ENCODE results near the gene ANK3. TPM values are rescaled to one million over a fixed set of nuclear protein-coding genes. Genes with fewer than 3 reads are reported as not detected.

Gene ANK3
- 179 TPM for polyA plus RNA-seq (ENCODE audit: insufficient read length)

DNA sequence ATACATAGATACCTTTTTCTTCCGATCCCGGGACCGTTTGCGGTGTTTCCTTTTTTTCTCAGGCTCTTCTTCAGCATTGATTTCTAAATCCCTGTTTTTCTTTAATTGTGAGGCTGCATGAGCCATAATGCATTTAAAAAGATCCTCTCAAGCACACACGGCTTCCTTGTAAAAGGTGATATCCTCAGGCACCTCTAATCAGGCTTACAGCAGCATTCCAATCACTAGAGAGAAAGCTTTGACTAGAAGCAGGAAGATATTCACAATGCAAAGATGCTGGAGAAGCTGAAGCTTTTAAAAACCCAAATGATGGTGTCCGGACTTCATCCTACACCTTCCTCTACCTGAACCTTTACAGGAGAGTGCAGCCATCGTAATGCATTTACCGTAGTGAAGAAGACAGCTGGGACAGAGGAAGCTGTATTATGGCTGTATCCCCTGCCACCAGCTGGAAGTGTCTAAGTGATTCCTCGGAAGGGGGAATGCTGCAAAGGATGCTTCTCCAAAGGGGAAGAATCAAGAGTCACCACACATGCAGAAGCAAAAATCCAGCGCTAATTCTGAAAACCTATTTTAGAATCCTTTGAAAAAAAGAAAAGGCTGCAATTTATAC lies at the start of gene ANK3:
ANK3 (minus strand) TSS at position 463 of the 613 bp plus-strand sequence; CDS start at position 126, 337 bp downstream.
- no peak for DNase-seq

- DNase-seq = peak; percentile 74
Observed at GRCh38 chr10:60434418-60435046, 44.9 kb upstream of the ANK3 start.

DNA sequence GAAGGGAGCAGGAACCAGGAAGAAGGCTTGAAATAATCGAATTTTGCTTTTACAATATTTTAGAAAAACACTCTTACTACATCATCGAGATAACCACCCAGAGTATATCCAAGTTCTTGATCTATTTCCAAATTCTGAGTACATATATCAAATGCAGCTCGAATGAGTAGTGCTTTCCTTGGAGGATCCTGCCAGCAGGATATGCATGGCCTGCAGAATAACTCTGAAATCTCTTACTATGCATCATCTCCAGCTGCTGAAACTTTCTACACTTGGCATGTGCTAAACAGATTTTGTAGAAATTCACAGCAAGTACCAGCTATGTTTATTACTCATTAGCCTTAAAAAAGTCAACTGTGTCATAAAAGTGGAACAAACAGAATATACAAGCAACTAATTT lies 44.0 kb upstream of the ANK3 start:
- DNase-seq = no peak

DNA sequence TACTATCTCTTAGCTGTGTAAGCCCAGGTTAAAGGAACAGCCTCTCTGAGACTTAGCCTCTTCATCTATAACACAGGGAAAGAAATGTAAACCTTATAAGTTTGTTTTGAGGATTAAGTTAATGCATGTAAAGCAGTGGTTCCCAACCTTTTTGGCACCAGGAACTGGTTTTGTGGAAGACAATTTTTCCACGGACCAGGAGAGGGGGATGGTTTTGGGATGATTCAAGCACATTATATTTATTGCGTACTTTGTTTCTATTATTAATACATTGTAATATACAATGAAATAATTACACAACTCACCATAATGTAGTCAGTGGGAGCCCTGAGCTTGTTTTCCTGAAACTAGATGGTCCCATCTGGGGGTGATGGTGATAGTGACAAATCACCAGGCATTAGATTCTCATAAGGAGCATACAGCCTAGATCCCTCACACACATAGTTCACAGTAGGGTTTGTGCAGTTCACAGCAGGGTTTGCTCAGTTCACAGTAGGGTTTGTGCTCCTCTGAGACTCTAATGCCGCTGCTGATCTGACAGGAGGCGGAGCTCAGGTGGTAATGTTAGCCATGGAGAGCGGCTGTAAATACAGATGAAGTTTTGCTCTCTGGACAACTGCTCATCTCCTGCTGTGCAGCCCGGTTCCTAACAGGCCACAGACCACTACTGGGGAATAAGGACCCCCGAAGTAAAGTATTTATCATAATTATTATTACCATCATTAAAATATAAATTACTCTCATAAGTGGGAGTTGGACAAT lies 41.3 kb upstream of the ANK3 start:
- no peak for DNase-seq

DNA sequence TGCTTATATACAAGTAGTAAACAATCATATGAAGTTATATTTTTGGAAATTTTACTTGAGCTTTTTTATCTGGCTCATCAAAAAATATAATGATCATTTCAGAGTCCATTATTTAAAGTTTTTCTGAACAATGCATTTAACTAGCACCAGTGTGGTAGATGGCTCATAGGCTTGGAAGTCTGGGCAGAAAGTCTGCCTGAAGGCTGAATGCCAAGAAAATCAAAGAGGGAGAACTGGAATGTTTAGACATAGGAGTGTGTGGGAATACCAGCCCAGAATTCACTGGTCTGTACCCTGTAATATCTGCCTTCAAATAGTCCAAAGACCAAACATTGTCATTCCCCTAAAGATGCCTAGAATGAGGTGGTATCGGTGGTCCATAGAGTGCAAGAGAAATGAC lies 40.3 kb upstream of the ANK3 start:
- DNase-seq = no peak

GRCh38 chr10:60429084-60429849 lies 39.6 kb upstream of the ANK3 start:
- no peak for DNase-seq

DNA sequence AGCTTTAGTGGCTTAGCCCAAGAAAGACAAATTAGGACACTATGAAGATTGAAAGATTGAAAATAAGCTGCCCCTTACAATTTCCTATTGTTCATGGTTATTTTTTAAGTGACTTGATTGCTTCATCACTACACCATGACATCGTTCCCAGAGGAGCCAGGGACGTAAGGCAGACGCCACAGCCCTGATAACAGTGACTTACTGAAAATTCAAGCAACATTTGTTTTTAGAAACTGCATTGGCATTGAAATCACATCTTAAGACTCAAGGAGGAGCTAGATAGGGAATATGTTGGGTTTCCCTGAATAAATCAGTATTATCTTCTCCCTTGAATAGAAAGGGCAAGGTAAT lies 38.7 kb upstream of the ANK3 start:
- DNase-seq = no peak

DNA sequence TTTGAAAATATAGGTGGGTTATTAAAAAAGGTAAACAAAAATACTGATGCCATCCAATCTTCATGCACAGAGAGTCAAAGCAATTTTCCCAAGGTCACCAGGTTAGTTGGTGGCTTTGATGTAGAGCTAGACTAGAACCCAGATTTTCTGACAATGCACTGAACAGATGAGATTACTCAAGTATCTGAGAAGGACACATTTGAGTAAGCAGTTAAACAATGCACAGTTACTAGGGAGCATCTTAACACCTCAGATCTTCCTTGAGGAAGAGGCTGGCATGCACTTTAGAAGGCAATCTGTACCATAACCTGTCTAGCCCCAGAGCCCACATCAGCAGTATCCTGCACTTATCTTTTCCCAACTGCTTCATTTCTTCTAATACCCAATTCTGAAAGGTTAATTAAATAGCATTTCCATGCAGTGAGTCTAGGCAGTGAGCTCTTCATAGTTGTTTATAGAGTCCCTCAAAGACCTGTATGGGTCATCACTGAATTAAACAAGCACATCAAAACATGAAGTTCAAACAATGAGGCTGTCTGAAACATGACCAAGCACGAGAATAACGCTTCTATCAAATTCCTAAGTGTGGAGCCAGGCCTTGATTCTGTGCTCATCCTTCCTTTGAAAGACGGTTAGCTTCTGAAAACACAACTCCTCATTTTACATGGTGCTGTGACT lies 38.2 kb upstream of the ANK3 start:
- DNase-seq = no peak

- no peak for DNase-seq
Observed at GRCh38 chr10:60427148-60427547, 37.5 kb upstream of the ANK3 start.

DNA sequence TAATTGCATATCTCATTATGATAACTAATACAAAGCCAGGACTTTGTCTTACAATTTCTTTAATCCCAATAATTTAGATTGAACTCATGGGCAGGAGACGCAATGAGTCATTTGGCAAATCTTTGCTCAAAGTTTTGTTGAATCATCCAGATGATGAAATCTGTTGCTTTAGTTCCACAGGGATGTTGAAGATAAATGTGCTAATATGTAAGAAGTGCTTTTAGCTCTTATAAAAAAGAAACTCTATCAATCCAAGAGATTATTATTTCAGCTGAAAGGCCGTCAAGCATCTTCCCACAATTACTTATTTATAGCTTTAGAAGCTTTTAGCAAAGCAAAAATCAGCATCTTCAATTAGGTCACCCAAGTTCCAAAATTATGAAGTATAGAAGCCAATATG lies 36.8 kb upstream of the ANK3 start:
- no peak for DNase-seq

DNA sequence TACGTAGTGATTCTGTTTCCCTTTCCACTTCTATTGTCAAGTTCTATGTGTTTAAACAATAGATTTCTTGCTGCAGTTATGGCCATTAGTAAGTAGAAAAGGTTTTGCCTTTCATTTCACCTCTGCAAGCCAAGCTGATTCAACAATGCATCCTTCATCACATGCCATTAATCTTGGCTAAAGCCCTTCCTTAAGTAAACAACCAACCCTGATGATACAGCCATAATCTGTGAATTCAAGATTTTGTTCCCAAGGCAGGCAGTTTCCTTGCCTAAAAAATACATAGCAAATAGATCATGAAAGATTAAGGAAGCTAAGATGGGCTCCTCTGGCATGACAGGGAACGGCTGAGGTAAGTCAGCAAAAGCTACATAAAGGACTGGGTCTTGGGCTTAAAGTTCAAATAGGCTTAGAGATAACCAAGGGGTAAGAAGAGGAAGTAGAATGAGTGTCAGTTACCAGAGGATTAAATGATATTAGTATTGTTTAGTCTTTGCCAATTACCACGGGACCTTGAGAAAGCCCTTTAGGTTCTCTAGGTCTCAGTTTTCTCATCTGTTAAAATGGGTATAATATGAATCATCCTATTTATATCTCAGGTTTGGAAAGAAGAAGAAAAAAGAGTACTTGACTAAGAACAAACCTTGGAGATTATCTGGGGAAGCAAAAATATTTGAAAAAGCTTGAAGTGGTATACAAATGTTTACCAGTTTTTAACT lies 35.9 kb upstream of the ANK3 start:
- no peak for DNase-seq

DNA sequence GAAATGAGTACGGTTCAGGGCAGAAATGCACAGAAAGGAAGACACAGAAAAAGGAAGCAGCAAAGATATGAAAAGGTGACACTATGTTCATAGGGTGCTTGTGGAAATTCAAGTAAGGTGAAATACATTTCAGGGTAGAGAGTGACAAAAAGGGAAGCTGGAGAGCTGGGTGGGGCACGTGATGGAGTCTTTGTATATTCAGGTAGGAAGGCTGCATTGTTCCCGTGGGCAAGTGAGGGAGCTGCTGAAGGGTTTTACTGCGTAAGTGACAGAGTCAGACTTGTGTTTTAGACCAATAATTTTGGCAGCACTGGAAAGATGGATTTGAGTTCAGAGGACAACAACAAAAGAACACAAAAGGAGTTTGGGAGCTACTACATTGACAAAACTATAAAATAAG lies 35.3 kb upstream of the ANK3 start:
- DNase-seq = no peak

GRCh38 chr10:60423920-60424319 lies 34.2 kb upstream of the ANK3 start:
- DNase-seq = no peak

DNA sequence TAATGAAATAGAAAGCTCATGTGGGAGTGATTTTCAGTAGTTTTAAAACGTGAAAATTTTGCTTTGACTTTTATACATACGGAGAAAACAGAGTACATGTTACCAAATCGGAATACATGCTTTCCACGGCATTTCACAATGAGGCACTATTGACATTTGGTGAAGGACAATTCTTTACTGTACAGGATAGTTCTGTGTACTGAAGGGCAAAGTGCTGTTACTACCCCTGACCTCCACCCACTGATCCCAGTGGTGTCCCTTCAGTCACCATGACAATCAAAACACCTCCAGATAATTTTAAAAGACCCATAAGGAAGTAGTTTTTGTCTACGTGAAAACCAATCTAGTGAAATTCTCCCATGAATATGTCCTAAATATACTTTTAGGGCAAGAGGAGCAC lies 33.1 kb upstream of the ANK3 start:
- no peak for DNase-seq

DNA sequence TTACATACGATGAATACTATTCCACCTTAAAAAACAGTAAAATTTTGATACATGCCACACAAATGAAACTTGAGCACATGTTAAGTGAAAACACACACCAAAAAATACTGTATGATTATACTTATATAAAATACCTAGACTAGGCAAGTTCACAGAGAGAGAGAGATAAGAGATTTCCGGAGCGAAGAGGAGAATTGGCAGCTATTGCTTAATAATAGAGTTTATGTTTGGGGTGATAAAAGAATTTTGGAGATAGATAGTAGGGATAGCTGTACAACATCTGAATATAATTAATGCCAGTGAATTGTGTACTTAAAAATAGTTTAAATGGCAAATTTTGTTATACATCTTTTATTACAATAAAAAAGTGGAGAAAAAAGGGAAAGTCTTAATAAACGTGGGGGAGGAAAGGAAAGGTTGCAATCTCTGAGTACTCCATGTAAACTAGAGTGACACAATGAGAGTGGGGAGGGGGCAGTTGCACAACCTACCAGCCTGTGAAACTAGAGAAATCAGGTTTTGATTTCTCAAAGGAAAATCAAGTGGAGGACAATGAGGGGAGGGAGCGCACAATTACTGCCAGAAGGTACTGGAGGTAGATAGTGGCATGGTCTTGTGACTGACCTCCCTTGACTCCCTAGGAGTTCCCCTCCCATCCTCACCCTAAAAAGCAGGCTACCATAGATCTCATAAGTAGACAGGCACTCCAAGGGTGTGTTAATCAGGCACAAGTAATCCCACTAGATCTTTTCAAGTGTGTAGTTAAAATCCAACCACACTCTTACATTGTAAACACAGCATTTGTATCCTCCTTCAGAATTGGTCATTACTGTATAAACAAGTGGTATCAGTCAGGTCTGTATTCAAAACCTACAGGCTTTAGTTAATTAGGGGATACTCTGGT lies 31.6 kb upstream of the ANK3 start:
- no peak for DNase-seq

GRCh38 chr10:60419249-60419648 lies 29.6 kb upstream of the ANK3 start:
- no peak for DNase-seq

DNA sequence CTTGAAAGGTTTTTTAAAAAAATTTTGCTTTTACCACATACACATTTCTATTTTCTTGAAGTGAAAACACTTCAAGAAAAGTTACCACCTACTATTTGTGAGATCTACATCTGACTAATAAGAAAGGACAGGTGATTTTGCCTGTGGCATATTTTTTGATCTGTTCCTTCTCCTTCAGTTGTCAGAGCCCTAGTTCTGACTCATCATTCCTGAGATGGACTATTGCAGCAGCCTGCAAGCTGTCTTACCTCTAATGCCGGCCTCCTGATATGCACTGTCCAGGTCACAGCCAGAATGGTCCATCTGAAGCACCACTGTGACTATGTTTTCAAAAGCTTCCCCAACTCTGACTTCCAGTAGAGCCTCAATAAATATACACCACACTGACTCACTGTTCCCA lies 28.2 kb upstream of the ANK3 start:
- no peak for DNase-seq

DNA sequence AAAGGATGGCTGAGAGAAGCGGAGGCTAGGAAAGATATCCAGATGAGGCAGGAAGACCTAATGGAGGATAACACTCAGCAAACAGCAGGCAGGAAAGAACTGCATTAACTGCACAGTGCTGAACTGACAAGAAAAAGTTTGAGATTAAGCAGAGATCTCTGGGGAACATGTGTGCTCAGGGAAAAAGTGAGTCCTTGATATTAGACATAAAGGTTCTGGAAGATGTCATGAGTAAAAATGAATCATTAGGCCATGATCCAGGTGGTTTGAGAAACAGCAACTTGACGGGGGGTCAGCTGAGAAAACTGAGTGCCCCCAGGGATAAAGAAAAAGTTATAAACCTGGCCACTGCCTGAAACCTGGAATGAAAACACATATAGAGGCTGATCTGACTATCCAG lies 27.3 kb upstream of the ANK3 start:
- no peak for DNase-seq

GRCh38 chr10:60414877-60415585 lies 25.4 kb upstream of the ANK3 start:
- no peak for DNase-seq

- DNase-seq = no peak
Observed at GRCh38 chr10:60414111-60414510, 24.4 kb upstream of the ANK3 start.

Data from hindlimb muscle (tissue), 1 donor.